ENCODE results near the gene MAGT1.

- TF ChIP-seq POLR2A (IDR thresholded peaks at IDR 0.05) = no peak
- no peak for TF ChIP-seq CTCF (IDR thresholded peaks at IDR 0.05)
Measured at GRCh38 chrX:77925764-77926163, 30.5 kb upstream of the MAGT1 start.
